ENCODE data around the gene PKN3.
A peak's percentile ranks its signal among the peaks of the same experiment; 100 is the strongest.
"Not testable (repeated sequence)": the region's sequence is repeated elsewhere in the genome, so short reads cannot be mapped to it uniquely, and the experiment has no call there.

The PKN3 gene

DNA sequence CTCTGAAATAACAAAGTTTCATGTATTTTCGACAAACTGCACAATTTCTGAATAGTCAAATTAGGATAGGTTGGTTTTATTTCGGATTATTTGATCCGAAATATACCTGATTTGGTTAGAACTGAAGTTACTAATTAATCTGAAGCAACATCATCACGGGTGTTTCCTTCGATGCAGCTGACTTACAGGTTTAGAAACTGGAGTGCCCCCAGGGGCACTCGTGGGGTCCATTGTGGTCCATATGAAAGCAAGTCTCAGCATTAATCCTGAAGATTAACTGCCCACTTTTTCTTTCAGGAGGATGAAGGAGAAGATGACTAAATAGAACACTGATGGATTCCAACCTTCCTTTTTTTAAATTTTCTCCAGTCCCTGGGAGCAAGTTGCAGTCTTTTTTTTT, 8.0 kb upstream of the PKN3 start:
- DNase-seq, result no peak

DNA sequence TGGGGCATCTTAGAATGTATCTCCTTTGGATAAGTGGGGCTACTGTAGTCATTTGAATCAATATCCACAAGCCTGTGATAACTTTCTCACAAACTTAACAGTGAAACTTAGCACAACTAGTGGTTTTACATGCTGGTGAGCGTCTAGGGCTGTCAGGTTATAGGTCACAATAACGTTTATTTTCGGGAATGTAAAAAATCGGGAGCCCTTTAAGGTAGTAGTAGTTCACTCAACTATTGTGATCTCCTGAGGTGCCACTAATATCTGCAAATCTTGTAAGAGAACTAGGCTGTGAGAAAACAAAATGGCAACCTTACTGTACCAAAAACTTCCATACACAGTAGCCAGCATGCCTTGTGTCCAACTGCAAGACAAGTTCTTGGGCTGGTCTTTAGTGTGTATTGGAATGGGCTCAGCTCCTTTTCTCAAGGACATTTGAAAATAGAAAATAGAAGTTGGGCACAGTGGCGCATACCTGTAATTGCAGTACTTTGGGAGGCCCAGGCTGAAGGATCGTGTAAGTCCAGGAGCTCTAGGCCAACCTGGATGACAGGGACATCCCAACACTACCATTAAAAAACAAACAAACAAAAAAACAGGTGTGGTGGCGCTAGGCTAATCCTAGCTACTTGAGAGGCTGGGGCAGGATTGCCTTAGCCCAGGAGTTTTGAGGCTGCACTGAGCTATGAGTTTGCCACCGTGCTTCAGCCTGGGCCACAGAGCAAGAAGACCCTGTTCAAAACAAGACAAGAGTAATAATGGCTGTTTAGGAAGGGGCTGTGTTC, 5.2 kb upstream of the PKN3 start:
- DNase-seq, result no peak

GRCh38 chr9:128699096-128699795, 3.1 kb upstream of the PKN3 start:
- DNase-seq, result not testable (repeated sequence)

DNA sequence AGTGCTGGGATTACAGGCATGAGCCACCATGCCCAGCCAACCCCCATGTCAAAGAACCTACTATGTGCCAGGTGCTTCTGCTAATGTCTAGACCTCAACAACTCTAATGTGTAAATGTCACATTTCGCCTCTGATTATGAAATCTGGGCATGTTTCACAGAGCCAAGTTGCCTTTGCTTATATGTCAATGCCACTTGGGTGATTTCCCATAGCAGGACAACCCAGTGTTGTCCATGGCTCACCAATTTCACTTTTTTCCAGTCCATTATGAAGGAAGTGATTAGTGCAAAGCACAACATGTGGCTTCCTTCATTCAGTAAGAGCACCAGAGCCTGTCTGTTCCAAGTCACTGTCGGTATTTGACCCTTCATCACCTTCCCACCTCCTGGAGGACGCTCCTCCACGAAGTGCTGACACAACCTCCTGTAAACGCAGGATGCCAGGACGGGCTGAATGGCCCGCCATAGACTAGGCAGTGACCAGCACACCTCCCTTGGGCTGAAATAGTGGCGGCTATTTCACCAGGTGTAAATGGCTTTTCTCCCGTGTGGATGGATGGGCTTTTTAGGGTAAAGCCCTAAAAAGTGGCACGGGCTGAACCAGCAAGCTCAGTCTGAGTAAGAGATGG, 962 bp upstream of the PKN3 start:
- DNase-seq, result peak; percentile 78 to 86

DNA sequence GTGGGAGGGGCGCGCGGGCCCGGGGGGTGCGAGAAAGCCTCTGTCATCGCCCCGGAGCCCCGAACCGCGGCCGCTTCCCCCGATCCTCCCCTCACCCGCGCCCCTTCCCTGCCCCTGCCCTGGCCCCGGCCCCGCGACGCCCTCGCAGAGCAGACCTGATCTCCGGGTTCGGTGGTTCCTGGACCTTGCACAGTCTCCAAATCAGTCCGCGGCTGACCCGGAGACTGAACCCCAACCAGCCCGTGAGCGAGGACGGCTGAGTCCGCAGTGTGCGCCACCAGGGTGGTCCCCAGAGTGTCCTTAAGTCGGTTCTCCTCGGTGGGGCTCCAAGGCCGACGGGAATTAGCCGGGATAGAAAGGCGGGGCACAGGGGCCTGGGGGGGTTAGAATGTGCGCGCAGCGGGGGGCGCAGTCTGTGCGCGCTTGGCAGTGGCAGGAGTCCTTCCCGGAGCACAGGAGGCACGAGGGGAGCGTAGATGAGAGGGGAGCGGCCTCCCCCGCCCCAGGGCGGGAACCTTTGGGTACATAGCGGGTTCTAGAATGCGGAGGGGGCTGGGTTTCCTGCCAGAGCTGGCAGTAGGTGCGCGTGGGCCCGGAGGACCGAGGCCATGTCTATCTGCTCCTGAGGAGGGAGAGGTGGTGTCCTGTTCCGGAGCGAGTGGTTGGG, 779 bp downstream of the PKN3 start:
- DNase-seq, result no peak

GRCh38 chr9:128703616-128704355, 1.5 kb downstream of the PKN3 start:
- DNase-seq, result no peak

DNA sequence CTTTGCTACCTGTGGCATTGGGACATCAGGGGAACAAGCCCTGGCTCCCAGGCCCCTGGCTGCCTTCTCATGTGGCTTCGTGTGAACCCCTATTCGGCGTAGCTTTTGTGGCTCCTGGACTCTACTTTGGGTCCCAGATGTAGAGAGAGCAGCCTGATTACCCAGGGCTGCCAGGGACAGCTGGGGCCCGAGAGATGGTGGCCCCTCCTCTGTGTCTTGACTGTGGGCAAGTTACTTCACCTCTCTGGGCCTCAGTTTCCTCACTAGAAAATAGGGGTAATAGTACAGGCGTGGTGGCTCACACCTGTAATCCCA, 2.0 kb downstream of the PKN3 start:
- DNase-seq, result no peak

- DNase-seq, result no peak
Observed at GRCh38 chr9:128705051-128705965, 3.0 kb downstream of the PKN3 start.

DNA sequence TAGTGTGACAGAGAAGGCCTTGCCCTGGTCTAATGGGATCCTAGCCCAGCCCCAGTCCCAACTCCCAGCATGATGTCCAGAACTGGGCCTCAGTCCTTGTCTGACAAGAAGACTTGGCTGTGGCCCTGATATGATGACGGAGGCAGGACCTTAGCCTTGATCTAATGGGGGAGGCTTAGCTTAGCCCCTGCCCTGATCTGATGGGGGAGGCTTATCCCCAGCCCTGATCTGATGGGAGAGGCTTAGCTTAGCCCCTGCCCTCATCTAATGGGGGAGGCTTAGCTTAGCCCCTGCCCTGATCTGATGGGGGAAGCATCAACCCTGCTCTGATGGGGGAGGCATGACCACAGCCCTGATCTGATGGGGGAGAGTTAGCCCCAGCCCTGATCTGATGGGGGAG, 3.7 kb downstream of the PKN3 start:
- DNase-seq, result no peak

DNA sequence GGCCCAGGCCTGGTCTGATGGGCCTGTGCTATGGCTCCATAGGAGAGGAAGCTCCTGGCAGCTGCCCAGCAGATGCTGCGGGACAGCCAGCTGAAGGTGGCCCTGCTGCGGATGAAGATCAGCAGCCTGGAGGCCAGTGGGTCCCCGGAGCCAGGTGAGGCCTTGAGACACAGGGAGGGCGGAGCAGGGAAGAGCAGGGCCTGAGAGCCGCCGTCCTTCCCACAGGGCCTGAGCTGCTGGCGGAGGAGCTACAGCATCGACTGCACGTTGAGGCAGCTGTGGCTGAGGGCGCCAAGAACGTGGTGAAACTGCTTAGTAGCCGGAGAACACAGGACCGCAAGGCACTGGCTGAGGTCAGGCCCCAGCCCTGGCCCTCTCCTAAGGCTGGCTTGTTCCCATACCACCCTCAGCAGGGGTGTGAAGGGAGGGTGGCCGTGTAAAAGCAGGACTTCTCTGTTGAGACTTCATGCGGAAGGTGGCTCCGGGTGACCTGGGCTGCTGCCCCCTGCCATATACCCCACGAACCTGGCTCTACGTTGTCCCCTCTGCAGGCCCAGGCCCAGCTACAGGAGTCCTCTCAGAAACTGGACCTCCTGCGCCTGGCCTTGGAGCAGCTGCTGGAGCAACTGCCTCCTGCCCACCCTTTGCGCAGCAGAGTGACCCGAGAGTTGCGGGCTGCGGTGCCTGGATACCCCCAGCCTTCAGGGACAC, 4.5 kb downstream of the PKN3 start:
- no peak for DNase-seq

DNA sequence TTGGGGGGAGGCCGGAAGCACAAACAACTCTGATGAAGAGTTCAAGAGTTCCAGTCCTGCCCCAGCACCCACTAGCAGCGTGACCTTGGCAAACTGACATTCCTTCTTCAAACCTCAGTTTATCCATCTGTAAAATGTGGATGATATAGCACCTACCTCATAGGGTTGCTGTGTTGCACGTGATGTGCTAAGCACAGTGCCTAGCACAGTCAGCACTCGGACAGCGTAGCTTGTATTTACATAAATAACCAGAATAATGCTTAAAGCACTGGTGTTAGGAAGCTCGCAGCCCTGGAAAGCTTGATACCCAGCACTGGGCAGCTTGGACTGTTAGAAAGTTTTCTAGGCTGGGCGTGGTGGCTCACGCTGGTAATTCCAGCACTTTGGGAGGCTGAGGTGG, 5.1 kb downstream of the PKN3 start:
- DNase-seq, result no peak

DNA sequence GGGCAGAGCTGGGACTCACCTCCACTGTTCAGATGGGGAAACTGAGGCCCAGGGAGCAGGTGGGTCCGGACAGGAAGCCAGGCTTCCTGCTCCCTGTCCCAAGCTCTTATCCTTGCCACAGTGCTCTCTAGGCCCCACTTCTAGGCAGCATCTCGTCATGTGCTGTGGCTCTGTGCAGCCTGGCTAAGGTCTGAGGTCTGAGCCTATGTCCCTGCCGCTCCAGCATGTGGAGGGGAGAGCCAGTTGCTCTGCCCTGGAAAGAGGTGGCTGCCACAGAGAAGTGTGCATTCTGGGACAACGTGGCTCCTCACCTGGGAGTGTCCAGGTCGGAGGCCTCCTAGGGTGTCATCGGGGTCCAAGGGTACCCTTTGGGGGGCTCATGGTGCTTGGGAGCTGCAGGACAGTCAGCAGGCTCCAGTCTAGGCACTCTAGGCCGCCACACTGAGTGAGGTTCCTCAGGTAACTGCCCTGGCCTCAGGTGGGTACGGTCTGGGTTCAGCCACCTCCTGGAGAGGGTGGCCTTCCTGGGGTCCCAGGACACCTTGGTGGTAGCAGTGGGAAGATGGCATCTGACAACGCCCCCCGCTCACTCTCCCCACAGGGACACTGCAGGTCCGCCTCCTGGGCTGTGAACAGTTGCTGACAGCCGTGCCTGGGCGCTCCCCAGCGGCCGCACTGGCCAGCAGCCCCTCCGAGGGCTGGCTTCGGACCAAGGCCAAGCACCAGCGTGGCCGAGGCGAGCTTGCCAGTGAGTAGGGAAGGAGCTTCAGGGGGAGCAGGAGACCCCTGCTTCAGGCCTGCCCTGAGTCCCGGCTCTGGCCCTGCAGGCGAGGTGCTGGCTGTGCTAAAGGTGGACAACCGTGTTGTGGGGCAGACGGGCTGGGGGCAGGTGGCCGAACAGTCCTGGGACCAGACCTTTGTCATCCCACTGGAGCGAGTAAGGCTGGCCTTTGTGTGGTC, 10.4 kb downstream of the PKN3 start:
- no peak for DNase-seq

DNA sequence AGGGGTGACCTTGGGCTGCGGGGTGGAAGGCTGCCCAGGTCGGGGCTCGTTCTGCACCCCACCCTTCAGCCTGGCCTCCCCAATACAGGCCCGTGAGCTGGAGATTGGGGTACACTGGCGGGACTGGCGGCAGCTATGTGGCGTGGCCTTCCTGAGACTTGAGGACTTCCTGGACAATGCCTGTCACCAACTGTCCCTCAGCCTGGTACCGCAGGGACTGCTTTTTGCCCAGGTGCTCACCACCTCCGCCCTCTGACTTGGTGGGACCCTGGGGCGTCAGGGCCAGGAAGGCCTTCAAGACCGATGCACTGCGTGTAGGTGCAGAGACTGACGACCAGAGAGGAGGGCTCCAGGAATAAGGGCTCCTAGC, 11.1 kb downstream of the PKN3 start:
- DNase-seq, result no peak

- DNase-seq, result no peak
Observed at GRCh38 chr9:128713941-128714573, 11.8 kb downstream of the PKN3 start.

DNA sequence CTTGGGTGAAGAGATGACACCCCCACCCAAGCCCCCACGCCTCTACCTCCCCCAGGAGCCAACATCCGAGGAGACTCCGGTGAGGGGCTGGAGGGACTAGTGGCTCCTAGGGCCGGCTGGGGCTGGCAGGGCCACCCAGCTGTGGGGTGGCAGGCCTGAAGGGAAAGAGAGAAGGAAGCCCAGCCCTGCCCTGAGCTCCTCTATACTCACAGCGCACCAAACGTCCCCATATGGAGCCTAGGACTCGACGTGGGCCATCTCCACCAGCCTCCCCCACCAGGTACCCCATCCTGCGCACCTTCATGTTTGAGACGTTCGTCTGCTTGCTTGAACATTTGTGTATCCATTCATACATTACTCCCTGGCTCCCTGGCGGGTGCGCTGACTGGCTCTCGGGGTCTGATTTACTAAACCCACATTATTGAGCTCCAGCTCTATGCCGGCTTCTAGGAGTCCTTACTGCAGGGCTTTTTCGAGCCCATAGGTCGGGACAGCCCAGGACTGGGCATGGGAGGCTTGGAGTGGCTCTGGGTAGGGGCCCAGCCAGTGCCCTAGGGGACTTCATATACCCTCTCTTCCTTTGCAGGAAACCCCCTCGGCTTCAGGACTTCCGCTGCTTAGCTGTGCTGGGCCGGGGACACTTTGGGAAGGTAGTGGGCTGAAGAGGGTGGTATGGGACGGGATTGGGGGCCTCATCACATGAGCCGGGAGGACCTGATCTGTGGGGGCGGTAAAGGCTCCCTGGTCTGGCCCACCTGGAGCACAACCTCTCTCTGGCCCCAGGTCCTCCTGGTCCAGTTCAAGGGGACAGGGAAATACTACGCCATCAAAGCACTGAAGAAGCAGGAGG, 12.5 kb downstream of the PKN3 start:
- DNase-seq, result no peak

- DNase-seq, result no peak
Observed at GRCh38 chr9:128715436-128715750, 13.1 kb downstream of the PKN3 start.

DNA sequence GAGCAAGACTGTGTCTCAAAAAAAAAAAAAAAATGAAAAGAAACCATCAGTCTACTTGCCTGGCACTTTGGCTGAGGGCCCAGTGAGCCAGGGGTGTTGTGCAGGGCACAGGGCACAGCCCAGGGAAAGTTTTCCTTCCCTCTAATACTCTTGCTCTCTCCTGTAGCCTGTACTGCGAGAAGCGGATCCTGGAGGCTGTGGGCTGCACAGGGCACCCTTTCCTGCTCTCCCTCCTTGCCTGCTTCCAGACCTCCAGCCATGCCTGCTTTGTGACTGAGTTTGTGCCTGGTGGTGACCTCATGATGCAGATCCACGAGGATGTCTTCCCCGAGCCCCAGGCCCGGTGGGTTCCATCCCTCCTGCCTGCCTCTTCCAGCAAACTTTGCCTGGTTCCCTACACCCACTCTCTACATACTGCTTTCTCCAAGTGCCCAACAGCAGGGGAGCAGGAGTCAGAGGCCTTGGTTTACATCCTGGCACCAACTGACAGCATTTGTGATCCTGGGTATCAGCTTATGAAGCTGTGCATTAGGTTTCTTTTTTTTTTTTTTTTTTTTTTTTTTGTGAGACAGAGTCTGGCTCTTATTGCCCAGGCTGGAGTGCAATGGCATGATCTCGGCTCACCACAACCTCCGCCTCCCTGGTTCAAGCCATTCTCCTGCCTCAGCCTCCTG, 14.4 kb downstream of the PKN3 start:
- DNase-seq, result no peak

DNA sequence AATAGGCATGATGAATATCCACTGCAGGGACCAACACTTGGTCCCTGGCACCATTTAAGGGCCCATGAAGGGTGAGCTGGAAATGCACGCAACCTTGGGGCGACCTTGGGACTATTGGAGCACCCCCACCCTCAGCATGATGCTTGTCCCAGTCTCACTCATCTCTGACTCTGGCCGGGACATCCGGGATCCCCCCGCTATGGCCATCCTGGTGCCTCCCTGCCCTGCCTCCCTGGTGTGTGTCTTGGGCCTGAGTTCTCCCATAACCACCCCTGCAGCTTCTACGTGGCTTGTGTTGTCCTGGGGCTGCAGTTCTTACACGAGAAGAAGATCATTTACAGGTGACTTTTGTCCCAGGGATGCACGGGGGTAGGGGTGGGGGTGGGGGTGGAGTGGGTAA, 15.7 kb downstream of the PKN3 start:
- no peak for DNase-seq

All from inflammatory macrophage treated with lipopolysaccharide for 1 hour (primary cell).